Tibial nerve (tissue), 4 donors: ENCODE measurements around the gene CPB1. TPM values are rescaled to one million over a fixed set of nuclear protein-coding genes. Genes with fewer than 3 reads are reported as not detected.

Source experiments
- DNase-seq, 2 donors: peaks; one replicate each; pipeline ENCODE4 v3.0.0-alpha.2; 2019; ENCODE audit warnings: low spot score in 2 of 2
- H3K27ac ChIP-seq, 4 donors: fragments of 200-600 bp; sonication (generic) in 3 of 4; one replicate each; pipeline ENCODE4 v1.5.1; 2017 to 2019; ENCODE audit warnings: mild to moderate bottlenecking in 1 of 4
- H3K27me3 ChIP-seq, 2 donors: fragments of 200-600 bp; sonication (generic) in 1 of 2; one replicate each; pipeline versions ENCODE4 v1.5.1 to v1.6.0; 2017 to 2019
- H3K36me3 ChIP-seq, 3 donors: fragments of 200-600 bp; sonication (generic); one replicate each; pipeline ENCODE4 v1.5.1; 2018 to 2019
- H3K4me1 ChIP-seq, 4 donors: fragments of 200-600 bp; sonication (generic) in 3 of 4; one replicate each; pipeline ENCODE4 v1.5.1; 2017 to 2019
- H3K4me3 ChIP-seq, 4 donors: fragments of 200-600 bp; sonication (generic) in 3 of 4; one replicate each; pipeline ENCODE4 v1.5.1; 2017 to 2019; ENCODE audit warnings: mild to moderate bottlenecking in 1 of 4, moderate library complexity in 1 of 4
- H3K9me3 ChIP-seq, 4 donors: fragments of 200-600 bp; sonication (generic) in 3 of 4; one replicate each; pipeline ENCODE4 v1.5.1; 2017 to 2019
- CTCF ChIP-seq, 5 experiments: fragments of 200-600 bp in 3 of 5; fragments of 450-650 bp in 2 of 5; sonication (generic) in 3 of 5; IDR thresholded peaks; one replicate each; pipeline ENCODE4 v1.5.1; 2016 to 2019; ENCODE audit warnings: antibody characterized with exemption in 5 of 5, mild to moderate bottlenecking in 3 of 5, moderate library complexity in 2 of 5
- EP300 ChIP-seq, 2 donors: sonication (generic); formaldehyde crosslinking; IDR thresholded peaks; one replicate each; pipeline ENCODE4 v1.6.1; 2017; ENCODE audit warnings: antibody characterized with exemption in 2 of 2, mild to moderate bottlenecking in 1 of 2
- POLR2A ChIP-seq, 2 donors: fragments of 450-650 bp; IDR thresholded peaks; one replicate each; pipeline ENCODE4 v1.6.1; 2017; ENCODE audit warnings: antibody characterized with exemption in 2 of 2, mild to moderate bottlenecking in 2 of 2, moderate library complexity in 2 of 2
- WGBS, 2 donors: methylation state at CpG; one replicate each; pipeline ENCODE4 v1.1.5; 2018; 5-methylcytosine and 5-hydroxymethylcytosine counted together
- total RNA-seq, 4 donors: library from RNA; depleted of rRNA; stranded (reverse); fragments of >200 nt; gene quantifications; one replicate each; pipeline ENCODE4 v1.1.0, GENCODE V29; 2016

CPB1 gene
- total RNA-seq, 4 donors from 2014 or later: 1.9 to 15.6 (median 6.0) TPM

GRCh38 chr3:148880681-148881080 is 53.1 kb downstream of the CPB1 start:
- Histone ChIP-seq H3K9me3 (no peaks in the 10 kb centered on the region), H3K36me3 (no peaks in the 10 kb centered on the region), H3K4me1 (no peaks in the 10 kb centered on the region), H3K27me3 (no peaks in the 10 kb centered on the region), H3K4me3 (no peak overlapping the region), H3K27ac (no peak overlapping the region)
- no peak for TF ChIP-seq CTCF (IDR thresholded peaks at IDR 0.05)
- no peak for TF ChIP-seq POLR2A (IDR thresholded peaks at IDR 0.05)
- TF ChIP-seq EP300 (IDR thresholded peaks at IDR 0.05): no peak
- DNase-seq: no peak

GRCh38 chr3:148881286-148881685 is 53.7 kb downstream of the CPB1 start:
- no peak for TF ChIP-seq EP300 (IDR thresholded peaks at IDR 0.05)
- no peak for TF ChIP-seq POLR2A (IDR thresholded peaks at IDR 0.05)
- no peak for TF ChIP-seq CTCF (IDR thresholded peaks at IDR 0.05)
- WGBS, 2 donors: 88 to 93% methylated on average over 2 of the region's 2 CpGs
- Histone ChIP-seq H3K27me3 (no peaks in the 10 kb centered on the region), H3K4me3 (no peak overlapping the region), H3K9me3 (no peaks in the 10 kb centered on the region), H3K27ac (no peak overlapping the region), H3K4me1 (no peaks in the 10 kb centered on the region), H3K36me3 (no peaks in the 10 kb centered on the region)
- DNase-seq: no peak

GRCh38 chr3:148882288-148882687 is 54.7 kb downstream of the CPB1 start:
- Histone ChIP-seq H3K36me3 (no peaks in the 10 kb centered on the region), H3K27me3 (no peaks in the 10 kb centered on the region), H3K4me1 (no peaks in the 10 kb centered on the region), H3K27ac (no peak overlapping the region), H3K4me3 (no peak overlapping the region), H3K9me3 (no peaks in the 10 kb centered on the region)
- WGBS, 2 donors: 53 to 61% methylated on average over 4 of the region's 4 CpGs
- DNase-seq: no peak
- no peak for TF ChIP-seq CTCF (IDR thresholded peaks at IDR 0.05)
- no peak for TF ChIP-seq POLR2A (IDR thresholded peaks at IDR 0.05)
- no peak for TF ChIP-seq EP300 (IDR thresholded peaks at IDR 0.05)

GRCh38 chr3:148883163-148883562 is 55.6 kb downstream of the CPB1 start:
- Histone ChIP-seq H3K9me3 (no peaks in the 10 kb centered on the region), H3K4me1 (no peaks in the 10 kb centered on the region), H3K4me3 (no peak overlapping the region), H3K27ac (no peak overlapping the region), H3K36me3 (no peaks in the 10 kb centered on the region), H3K27me3 (no peaks in the 10 kb centered on the region)
- no peak for DNase-seq
- TF ChIP-seq CTCF (IDR thresholded peaks at IDR 0.05) (no peak), EP300 (IDR thresholded peaks at IDR 0.05) (no peak), POLR2A (IDR thresholded peaks at IDR 0.05) (no peak)
- WGBS, 2 donors: 96 to 100% methylated on average over 1 of the region's 1 CpG

- Histone ChIP-seq H3K36me3 (no peaks in the 10 kb centered on the region), H3K4me1 (no peaks in the 10 kb centered on the region), H3K27me3 (no peaks in the 10 kb centered on the region), H3K4me3 (no peak overlapping the region), H3K27ac (no peak overlapping the region), H3K9me3 (no peaks in the 10 kb centered on the region)
- TF ChIP-seq EP300 (IDR thresholded peaks at IDR 0.05) (no peak), POLR2A (IDR thresholded peaks at IDR 0.05) (no peak), CTCF (IDR thresholded peaks at IDR 0.05) (no peak)
- DNase-seq: no peak
Observed at GRCh38 chr3:148884261-148884660, 56.6 kb downstream of the CPB1 start.
